IMR-90 (cell line): ENCODE results near the gene HIVEP3. TPM values are rescaled to one million over a fixed set of nuclear protein-coding genes. Genes with fewer than 3 reads are reported as not detected.
A peak's percentile ranks its signal among the peaks of the same experiment; 100 is the strongest.

Source experiments
- ATAC-seq: fragments of 200-7000 bp; cut with Tn5 transposase; 2 replicates; pipeline ENCODE4 v1.9.1; 2020; ENCODE audit warnings: low read depth, mild to moderate bottlenecking, moderate library complexity
- BruUV-seq: library from RNA; stranded (reverse); fragments of 400-500 nt; replicated peaks from 2 replicates; lab custom pipeline; 2021; lab: Mats Ljungman, UMichigan
- CTCF ChIA-PET: fragments of 300-600 bp; formaldehyde crosslinking; extraction: SDS; loops from one replicate; lab custom pipeline; 2021; ENCODE audit warnings: antibody characterized with exemption; lab: Yijun Ruan, JAX
- POLR2A ChIA-PET: fragments of 300-600 bp; sonication (Branson Sonifier 250); formaldehyde crosslinking; loops from one replicate; lab custom pipeline; 2022; ENCODE audit warnings: antibody characterized with exemption; ENCODE audit not compliant: unreplicated experiment; lab: Charles Lee
- DNase-seq: peaks from one replicate; pipeline ENCODE4 v3.0.0; 2013
- H2AFZ ChIP-seq: replicated peaks from 2 replicates; pipeline ENCODE3; 2013; ENCODE audit warnings: low read length, mild to moderate bottlenecking; ENCODE audit not compliant: poor library complexity
- H2AK5ac ChIP-seq: 2 replicates; pipeline ENCODE4 v1.6.1; 2013; ENCODE audit warnings: low read depth, low read length, inconsistent platforms
- H2AK9ac ChIP-seq: replicated peaks from 2 replicates; pipeline ENCODE3; 2013; ENCODE audit warnings: mild to moderate bottlenecking, low read depth, low read length, moderate library complexity; ENCODE audit not compliant: poor library complexity
- H2BK120ac ChIP-seq: 2 replicates; pipeline ENCODE4 v1.6.1; 2013; ENCODE audit warnings: low read depth, low read length, inconsistent platforms
- H2BK15ac ChIP-seq: 3 replicates; pipeline ENCODE4 v1.6.1; 2013; ENCODE audit warnings: low read depth, low read length, inconsistent platforms
- H2BK20ac ChIP-seq: 2 replicates; pipeline ENCODE4 v1.6.1; 2013; ENCODE audit warnings: low read depth, mild to moderate bottlenecking, inconsistent platforms, low read length, moderate library complexity
- H2BK5ac ChIP-seq: 2 replicates; pipeline ENCODE4 v1.6.1; 2013; ENCODE audit warnings: mild to moderate bottlenecking, low read depth, low read length, inconsistent platforms; ENCODE audit not compliant: poor library complexity, severe bottlenecking
- H3K14ac ChIP-seq: replicated peaks from 2 replicates; pipeline ENCODE4 v1.6.1; 2013; ENCODE audit warnings: low read depth, low read length, inconsistent platforms
- H3K18ac ChIP-seq: 2 replicates; pipeline ENCODE4 v1.6.1; 2013; ENCODE audit warnings: low read depth, low read length, control low read depth
- H3K23ac ChIP-seq: 2 replicates; pipeline ENCODE4 v1.6.1; 2013; ENCODE audit warnings: low read depth, low read length, inconsistent platforms
- H3K27ac ChIP-seq: 2 replicates; pipeline ENCODE4 v1.5.1; 2013; ENCODE audit warnings: mild to moderate bottlenecking, control low read depth, low read length; ENCODE audit not compliant: insufficient read depth
- H3K27me3 ChIP-seq: 2 replicates; pipeline ENCODE4 v1.6.1; 2013; ENCODE audit warnings: low read length; ENCODE audit not compliant: control insufficient read depth, insufficient read depth
- H3K36me3 ChIP-seq: 2 replicates; pipeline ENCODE4 v1.6.1; 2013; ENCODE audit warnings: low read length, mixed read lengths; ENCODE audit not compliant: control insufficient read depth, insufficient read depth
- H3K4ac ChIP-seq: 2 replicates; pipeline ENCODE4 v1.6.1; 2013; ENCODE audit warnings: low read depth, low read length, inconsistent platforms
- H3K4me1 ChIP-seq: 2 replicates; pipeline ENCODE4 v1.6.1; 2013; ENCODE audit warnings: low read length, mixed read lengths; ENCODE audit not compliant: control insufficient read depth, insufficient read depth
- H3K4me2 ChIP-seq: 2 replicates; pipeline ENCODE4 v1.6.1; 2013; ENCODE audit warnings: low read depth, mild to moderate bottlenecking, control low read depth, low read length, moderate library complexity
- H3K4me3 ChIP-seq: 2 replicates; pipeline ENCODE4 v1.5.1; 2013; ENCODE audit warnings: low read depth, mild to moderate bottlenecking, control low read depth, low read length, moderate library complexity; ENCODE audit not compliant: insufficient read depth
- H3K56ac ChIP-seq: 2 replicates; pipeline ENCODE4 v1.6.1; 2013; ENCODE audit warnings: low read length, inconsistent platforms; ENCODE audit not compliant: insufficient read depth; ENCODE audit errors: extremely low read depth
- H3K79me1 ChIP-seq, 2 experiments: 2 replicates each; pipeline ENCODE4 v1.6.1; 2013; ENCODE audit warnings: low read length in 2 of 2, inconsistent platforms in 1 of 2, low read depth in 1 of 2
- H3K9ac ChIP-seq: 2 replicates; pipeline ENCODE4 v1.6.1; 2013; ENCODE audit warnings: low read depth, low read length, control low read depth
- H3K9me1 ChIP-seq: 2 replicates; pipeline ENCODE4 v1.6.1; 2013; ENCODE audit warnings: low read length, inconsistent platforms; ENCODE audit not compliant: insufficient read depth
- H3K9me3 ChIP-seq: 2 replicates; pipeline ENCODE4 v1.6.1; 2013; ENCODE audit warnings: low read length; ENCODE audit not compliant: control insufficient read depth, insufficient read depth
- H4K20me1 ChIP-seq: 2 replicates; pipeline ENCODE4 v1.6.1; 2013; ENCODE audit warnings: low read length, inconsistent platforms; ENCODE audit not compliant: insufficient read depth
- H4K5ac ChIP-seq: 2 replicates; pipeline ENCODE4 v1.6.1; 2013; ENCODE audit warnings: mild to moderate bottlenecking, low read depth, low read length, control low read depth
- H4K8ac ChIP-seq, 2 experiments: 2 replicates each; pipeline ENCODE4 v1.6.1; 2013; ENCODE audit warnings: low read depth in 2 of 2, low read length in 2 of 2, control low read depth in 1 of 2, inconsistent platforms in 1 of 2
- H4K91ac ChIP-seq: 2 replicates; pipeline ENCODE4 v1.6.1; 2013; ENCODE audit warnings: low read depth, low read length, inconsistent platforms; ENCODE audit not compliant: insufficient read depth
- BHLHE40 ChIP-seq: fragments of 150-350 bp; IDR thresholded peaks from 2 replicates; pipeline ENCODE4 v1.6.1; 2016; ENCODE audit warnings: mild to moderate bottlenecking, low read depth, low read length
- CTCF ChIP-seq: conservative IDR thresholded peaks from 2 replicates; pipeline ENCODE4 v1.5.1; 2012; ENCODE audit warnings: mild to moderate bottlenecking, low read depth, low read length, improper control_type of control experiment
- ELK1 ChIP-seq: fragments of 150-350 bp; IDR thresholded peaks from 2 replicates; pipeline ENCODE4 v1.6.1; 2016; ENCODE audit warnings: low read depth, mild to moderate bottlenecking, low read length, moderate library complexity, borderline replicate concordance
- FOS ChIP-seq: fragments of 150-350 bp; IDR thresholded peaks from 2 replicates; pipeline ENCODE4 v1.6.1; 2016; ENCODE audit warnings: low read depth, low read length
- MXI1 ChIP-seq: IDR thresholded peaks from 2 replicates; pipeline ENCODE4 v1.6.1; 2012; ENCODE audit warnings: low read depth, mild to moderate bottlenecking, low read length, moderate library complexity, borderline replicate concordance
- SMC3 ChIP-seq: fragments of 150-350 bp; IDR thresholded peaks from 2 replicates; pipeline ENCODE4 v1.6.1; 2016; ENCODE audit warnings: low read depth, mild to moderate bottlenecking, antibody characterized with exemption, low read length, moderate library complexity
- WGBS, 2 experiments: methylation state at CpG; one replicate each; pipeline versions ENCODE4 v1.1.5 to v1.1.7; 2013; ENCODE audit warnings: missing lambda C conversion rate in 2 of 2; ENCODE audit not compliant: insufficient read length in 1 of 2; ENCODE audit errors: extremely low coverage in 2 of 2; 5-methylcytosine and 5-hydroxymethylcytosine counted together
- dilution Hi-C: fragments of 300-500 bp; cut with HindIII; formaldehyde crosslinking; loops from one replicate; pipeline ENCODE4 v1.14.3; 2018; ENCODE audit warnings: low sequenced_read_pairs; ENCODE audit not compliant: unreplicated experiment
- in situ Hi-C: fragments of 300-500 bp; cut with MboI; formaldehyde crosslinking; loops from 3 replicates; pipeline ENCODE4 v1.14.3; 2019; ENCODE audit warnings: low sequenced_read_pairs, inconsistent platforms, mixed read lengths
- intact Hi-C: fragments of 100-400 bp; cut with micrococcal nuclease; formaldehyde crosslinking; loops from 2 replicates; pipeline ENCODE4 v1.10.0; 2022
- polyA plus RNA-seq, 3 experiments: library from polyadenylated mRNA; depleted of rRNA; stranded (reverse); fragments of >200 nt; gene quantifications; 2 replicates each; pipeline ENCODE4 v1.2.3, GENCODE V29; 2012; ENCODE audit warnings: low replicate concordance in 1 of 3
- total RNA-seq: library from RNA; depleted of rRNA; stranded (reverse); fragments of >200 nt; gene quantifications from 2 replicates; pipeline ENCODE4 v1.2.3, GENCODE V29; 2012

HIVEP3 gene
- total and polyA plus RNA-seq, 2 of the 4 experiments (the other 2 are of a cell fraction): 1.4 to 4.0 TPM

- TF ChIP-seq FOS (no peak), SMC3 (no peak)
These were observed 37.5 kb downstream of the HIVEP3 start (continued) for GRCh38 chr1:41880950-41881885.

- ChIA-PET POLR2A (no interaction called here), CTCF (no interaction called here)
- no peak overlapping the region for H2BK120ac ChIP-seq
- no peak for TF ChIP-seq ELK1
- TF ChIP-seq BHLHE40: no peak
- no peak for TF ChIP-seq MXI1
- TF ChIP-seq CTCF: no peak
- peak; percentile 63 for DNase-seq
- H3K18ac ChIP-seq: no peak overlapping the region
- in situ Hi-C loops: no loop called here
- H3K4me1 ChIP-seq: peaks cover 3% of the 10 kb centered on the region
- H4K20me1 ChIP-seq: no peaks in the 10 kb centered on the region
- no peak overlapping the region for H3K4me3 ChIP-seq
- H3K9me3 ChIP-seq: no peaks in the 10 kb centered on the region
- no peak overlapping the region for H3K14ac ChIP-seq
- no peak for ATAC-seq
- H2AFZ ChIP-seq: no peak overlapping the region
- H4K5ac ChIP-seq: no peak overlapping the region
- no TSS peak for BruUV-seq
- H3K27me3 ChIP-seq: no peaks in the 10 kb centered on the region
- no peak overlapping the region for H2BK20ac ChIP-seq
- H3K4ac ChIP-seq: no peak overlapping the region
- no peaks in the 10 kb centered on the region; a peak in 1 of 4 replicates for H3K79me1 ChIP-seq
- no peak overlapping the region for H3K56ac ChIP-seq
- peaks cover 4% of the 10 kb centered on the region; the same call in 1 of the 2 replicates for H3K9me1 ChIP-seq
- no peak overlapping the region for H3K4me2 ChIP-seq
- no peak overlapping the region for H4K91ac ChIP-seq
- intact Hi-C loops: no loop called here
- H3K36me3 ChIP-seq: no peaks in the 10 kb centered on the region
- no peak overlapping the region for H3K9ac ChIP-seq
- dilution Hi-C loops: no loop called here
- H3K27ac ChIP-seq: no peak overlapping the region
- no CpG with 5 or more reads among the region's 4 CpGs for WGBS, 2 experiments
- no peak overlapping the region for H2BK5ac ChIP-seq
- no peak overlapping the region for H2AK9ac ChIP-seq
- H2AK5ac ChIP-seq: no peak overlapping the region; the same call in 1 of the 2 replicates
- H2BK15ac ChIP-seq: no peak overlapping the region
- no peak overlapping the region for H3K23ac ChIP-seq
- no peak overlapping the region for H4K8ac ChIP-seq
These were observed 38.5 kb downstream of the HIVEP3 start for GRCh38 chr1:41880261-41880660.
